Neural cell (in vitro differentiated cells): ENCODE data around the gene PLXNA4. TPM values are rescaled to one million over a fixed set of nuclear protein-coding genes. Genes with fewer than 3 reads are reported as not detected.

ENCODE experiments used
- H2AFZ ChIP-seq: fragments of 200-600, 300-800 bp; sonication (generic), shearing (Covaris generic); 2 replicates; pipeline ENCODE4 v1.6.0; 2014; ENCODE audit warnings: low read depth, mild to moderate bottlenecking, antibody characterized with exemption, low read length, moderate library complexity
- H3F3A ChIP-seq: fragments of 200-600 bp; shearing (Covaris generic); 2 replicates; pipeline ENCODE4 v1.6.1; 2016; ENCODE audit warnings: mild to moderate bottlenecking, moderate library complexity, mixed read lengths, antibody characterized with exemption, low read length; ENCODE audit not compliant: insufficient read depth, poor library complexity, severe bottlenecking
- H3K27ac ChIP-seq: fragments of 200-600, 300-800 bp; sonication (generic), shearing (Covaris generic); 2 replicates; pipeline ENCODE4 v1.5.1; 2014; ENCODE audit warnings: mild to moderate bottlenecking, low read length, moderate library complexity
- H3K27me3 ChIP-seq: fragments of 300-800, 200-600 bp; sonication (generic), shearing (Covaris generic); 2 replicates; pipeline ENCODE4 v1.6.0; 2014; ENCODE audit warnings: mild to moderate bottlenecking, low read depth, low read length, moderate library complexity; ENCODE audit not compliant: insufficient read depth
- H3K36me3 ChIP-seq: fragments of 300-800, 200-600 bp; sonication (generic), shearing (Covaris generic); 2 replicates; pipeline ENCODE4 v1.5.1; 2014; ENCODE audit warnings: mild to moderate bottlenecking, antibody characterized with exemption, low read length, moderate library complexity; ENCODE audit not compliant: insufficient read depth
- H3K4me2 ChIP-seq: fragments of 300-800, 200-600 bp; sonication (generic), shearing (Covaris generic); 2 replicates; pipeline ENCODE4 v1.6.0; 2014; ENCODE audit warnings: mild to moderate bottlenecking, low read length
- H3K4me3 ChIP-seq: fragments of 300-800, 200-600 bp; sonication (generic), shearing (Covaris generic); 2 replicates; pipeline ENCODE4 v1.5.1; 2014; ENCODE audit warnings: mild to moderate bottlenecking, low read length, moderate library complexity
- H3K79me2 ChIP-seq: fragments of 200-600 bp; shearing (Covaris generic); replicated peaks from 2 replicates; pipeline ENCODE4 v1.6.0; 2014; ENCODE audit warnings: mild to moderate bottlenecking, low read length, moderate library complexity; ENCODE audit not compliant: insufficient read depth
- H3K9ac ChIP-seq: fragments of 300-800, 200-600 bp; sonication (generic), shearing (Covaris generic); 2 replicates; pipeline ENCODE4 v1.6.1; 2016; ENCODE audit warnings: mild to moderate bottlenecking, low read length, mixed read lengths
- H3K9me2 ChIP-seq: fragments of 200-600 bp; shearing (Covaris generic); 2 replicates; pipeline ENCODE4 v1.6.1; 2016; ENCODE audit warnings: mild to moderate bottlenecking, low read length, mixed read lengths; ENCODE audit not compliant: insufficient read depth
- H3K9me3 ChIP-seq: fragments of 200-600, 300-800 bp; sonication (generic), shearing (Covaris generic); 2 replicates; pipeline ENCODE4 v1.6.1; 2016; ENCODE audit warnings: mild to moderate bottlenecking, mixed run types, low read length, moderate library complexity, mixed read lengths
- H4K20me1 ChIP-seq: fragments of 200-600 bp; shearing (Covaris generic); 2 replicates; pipeline ENCODE4 v1.6.1; 2016; ENCODE audit warnings: mild to moderate bottlenecking, mixed run types; ENCODE audit not compliant: insufficient read depth
- CTCF ChIP-seq: fragments of 450-650 bp; IDR thresholded peaks from 2 replicates; pipeline ENCODE4 v1.5.1; 2014; ENCODE audit warnings: antibody characterized with exemption, mild to moderate bottlenecking, moderate library complexity; ENCODE audit not compliant: poor library complexity, severe bottlenecking
- EP300 ChIP-seq: fragments of 450-650 bp; conservative IDR thresholded peaks from 2 replicates; pipeline ENCODE4 v1.6.1; 2014; ENCODE audit warnings: antibody characterized with exemption, mild to moderate bottlenecking, moderate library complexity; ENCODE audit not compliant: poor library complexity, severe bottlenecking
- EZH2 ChIP-seq: fragments of 200-600, 300-800 bp; shearing (Covaris generic), sonication (generic); IDR thresholded peaks from 2 replicates; pipeline ENCODE4 v1.6.1; 2014; ENCODE audit warnings: antibody characterized with exemption, low read length, borderline replicate concordance, mild to moderate bottlenecking; ENCODE audit not compliant: insufficient read depth, poor library complexity, severe bottlenecking
- MXI1 ChIP-seq: fragments of 450-650 bp; conservative IDR thresholded peaks from 2 replicates; pipeline ENCODE4 v1.6.1; 2014; ENCODE audit warnings: antibody characterized with exemption, mild to moderate bottlenecking; ENCODE audit not compliant: poor library complexity, severe bottlenecking
- POLR2AphosphoS5 ChIP-seq: IDR thresholded peaks from 2 replicates; pipeline ENCODE4 v1.6.1; 2012
- RAD21 ChIP-seq: fragments of 450-650 bp; conservative IDR thresholded peaks from 2 replicates; pipeline ENCODE4 v1.6.1; 2014; ENCODE audit warnings: antibody characterized with exemption, mild to moderate bottlenecking, moderate library complexity
- REST ChIP-seq: IDR thresholded peaks from 2 replicates; pipeline ENCODE4 v1.6.1; 2012; ENCODE audit warnings: borderline replicate concordance
- SMC3 ChIP-seq: fragments of 450-650 bp; conservative IDR thresholded peaks from 2 replicates; pipeline ENCODE4 v1.6.1; 2014; ENCODE audit warnings: antibody characterized with exemption, mild to moderate bottlenecking, moderate library complexity; ENCODE audit not compliant: poor library complexity
- TAF1 ChIP-seq: IDR thresholded peaks from 2 replicates; pipeline ENCODE4 v1.6.1; 2012; ENCODE audit warnings: low read depth
- polyA plus RNA-seq: library from polyadenylated mRNA; depleted of rRNA; stranded (reverse); fragments of >200 nt; gene quantifications from 2 replicates; pipeline ENCODE4 v1.2.3, GENCODE V29; 2014

PLXNA4 gene
- polyA plus RNA-seq, 1 donor from 2014 or later = 7.2 TPM

- Histone ChIP-seq H3K9me3 (no peaks in the 10 kb centered on the region), H2AFZ (no peak overlapping the region), H3K79me2 (no peaks in the 10 kb centered on the region), H3K4me3 (no peak overlapping the region), H4K20me1 (no peaks in the 10 kb centered on the region), H3F3A (no peaks in the 10 kb centered on the region), H3K27me3 (no peaks in the 10 kb centered on the region), H3K9me2 (no peaks in the 10 kb centered on the region), H3K27ac (no peak overlapping the region), H3K9ac (no peak overlapping the region), H3K36me3 (no peaks in the 10 kb centered on the region), H3K4me2 (no peak overlapping the region)
- no peak for TF ChIP-seq SMC3
- TF ChIP-seq TAF1 = no peak
- TF ChIP-seq CTCF = no peak
- TF ChIP-seq REST = no peak
- no peak for TF ChIP-seq EZH2
- TF ChIP-seq EP300 = no peak
- TF ChIP-seq POLR2AphosphoS5 = no peak
- TF ChIP-seq RAD21 = no peak
- TF ChIP-seq MXI1 = no peak
Observed at GRCh38 chr7:132134814-132135445, 441.3 kb downstream of the PLXNA4 start.

GRCh38 chr7:132133501-132133900 is 442.8 kb downstream of the PLXNA4 start:
- no peak overlapping the region for H3K27ac ChIP-seq
- no peaks in the 10 kb centered on the region for H3F3A ChIP-seq
- TF ChIP-seq MXI1 (no peak), CTCF (no peak), SMC3 (no peak), EP300 (no peak), TAF1 (no peak), RAD21 (no peak), REST (no peak), EZH2 (no peak), POLR2AphosphoS5 (no peak)
- no peak overlapping the region for H3K4me3 ChIP-seq
- no peaks in the 10 kb centered on the region for H3K9me2 ChIP-seq
- no peaks in the 10 kb centered on the region for H4K20me1 ChIP-seq
- no peak overlapping the region for H2AFZ ChIP-seq
- H3K27me3 ChIP-seq = no peaks in the 10 kb centered on the region
- H3K4me2 ChIP-seq = no peak overlapping the region
- no peaks in the 10 kb centered on the region for H3K79me2 ChIP-seq
- H3K9ac ChIP-seq = no peak overlapping the region
- no peaks in the 10 kb centered on the region for H3K9me3 ChIP-seq
- H3K36me3 ChIP-seq = no peaks in the 10 kb centered on the region
